GM21723 (cell line): Measurements from ENCODE around the gene CTIF.
A peak's percentile ranks its signal among the peaks of the same experiment; 100 is the strongest.
"Not testable (repeated sequence)": the region's sequence is repeated elsewhere in the genome, so short reads cannot be mapped to it uniquely, and the experiment has no call there.

Experiments
- ATAC-seq: cut with Tn5 transposase; IDR thresholded peaks from one replicate; pipeline ENCODE4 v1.9.1; 2021; ENCODE audit warnings: mild to moderate bottlenecking, moderate library complexity; ENCODE audit not compliant: unreplicated experiment

The CTIF gene

GRCh38 chr18:48855422-48856377 is 316.9 kb downstream of the CTIF start:
- ATAC-seq = no peak

- no peak for ATAC-seq
Measured at GRCh38 chr18:48857023-48857694, 318.3 kb downstream of the CTIF start.

GRCh38 chr18:48858676-48859075 is 319.8 kb downstream of the CTIF start:
- ATAC-seq = no peak

- no peak for ATAC-seq
Measured at GRCh38 chr18:48859311-48860268, 320.8 kb downstream of the CTIF start.

GRCh38 chr18:48860269-48861180 is 321.7 kb downstream of the CTIF start:
- no peak for ATAC-seq

GRCh38 chr18:48861181-48861708 is 322.4 kb downstream of the CTIF start:
- ATAC-seq = no peak

- no peak for ATAC-seq
Measured at GRCh38 chr18:48862132-48862531, 323.3 kb downstream of the CTIF start.

- no peak for ATAC-seq
Measured at GRCh38 chr18:48862678-48863270, 323.9 kb downstream of the CTIF start.

GRCh38 chr18:48863432-48864065 is 324.7 kb downstream of the CTIF start:
- ATAC-seq = no peak

- no peak for ATAC-seq
Measured at GRCh38 chr18:48864876-48865275, 326.0 kb downstream of the CTIF start.

GRCh38 chr18:48866028-48866733 is 327.4 kb downstream of the CTIF start:
- ATAC-seq = no peak

- ATAC-seq = no peak
Measured at GRCh38 chr18:48866856-48867255, 328.0 kb downstream of the CTIF start.

GRCh38 chr18:48867978-48868377 is 329.1 kb downstream of the CTIF start:
- no peak for ATAC-seq

- peak; percentile 87 for ATAC-seq
Measured at GRCh38 chr18:48868468-48869466, 329.9 kb downstream of the CTIF start.

- ATAC-seq = no peak
Measured at GRCh38 chr18:48869591-48869990, 330.8 kb downstream of the CTIF start.

- ATAC-seq = not testable (repeated sequence)
Measured at GRCh38 chr18:48870926-48871325, 332.1 kb downstream of the CTIF start.
